PC-3 (cell line): ENCODE measurements around the gene ANKH.

Experiments used
- CTCF ChIP-seq: fragments of 300-600 bp; sonication (generic); conservative IDR thresholded peaks from 2 replicates; pipeline ENCODE4 v1.5.1; 2017; ENCODE audit warnings: antibody characterized with exemption, low read depth, mild to moderate bottlenecking, low read length
- EZH2 ChIP-seq: fragments of 300-600 bp; sonication (generic); IDR thresholded peaks from one replicate; pipeline ENCODE4 v1.6.1; 2017; ENCODE audit warnings: antibody characterized with exemption, mild to moderate bottlenecking, low read length; ENCODE audit not compliant: unreplicated experiment

GRCh38 chr5:14834062-14834461, 37.5 kb downstream of the ANKH start:
- TF ChIP-seq CTCF (no peak), EZH2 (no peak)
